OCI-LY7 (cell line): Measurements from ENCODE around the gene ASB5. TPM values are rescaled to one million over a fixed set of nuclear protein-coding genes. Genes with fewer than 3 reads are reported as not detected.

Source experiments
- BruUV-seq: library from RNA; stranded (reverse); fragments of 400-500 nt; replicated peaks from 2 replicates; lab custom pipeline; 2021; lab: Mats Ljungman, UMichigan
- CTCF ChIA-PET: fragments of 300-600 bp; sonication (Branson Sonifier 250); formaldehyde crosslinking; loops from one replicate; lab custom pipeline; 2022; ENCODE audit warnings: antibody characterized with exemption; ENCODE audit not compliant: unreplicated experiment; lab: Charles Lee
- POLR2A ChIA-PET: fragments of 300-600 bp; sonication (Branson Sonifier 250); formaldehyde crosslinking; loops from one replicate; lab custom pipeline; 2022; ENCODE audit warnings: antibody characterized with exemption; lab: Charles Lee
- DNase-seq: peaks from one replicate; pipeline ENCODE4 v3.0.0-alpha.2; 2015; ENCODE audit warnings: low spot score
- H2AFZ ChIP-seq: fragments of 200-600 bp; sonication (generic), shearing (Covaris generic); 2 replicates; pipeline ENCODE4 v1.6.1; 2014; ENCODE audit warnings: mild to moderate bottlenecking, antibody characterized with exemption, low read length, moderate library complexity
- H3K27ac ChIP-seq: fragments of 200-600 bp; sonication (generic); 2 replicates; pipeline ENCODE4 v1.5.1; 2014; ENCODE audit warnings: mixed run types, low read depth, mild to moderate bottlenecking, moderate library complexity, low read length, inconsistent platforms; ENCODE audit not compliant: poor library complexity, severe bottlenecking
- H3K36me3 ChIP-seq: fragments of 200-600 bp; sonication (generic); 2 replicates; pipeline ENCODE4 v1.6.1; 2014; ENCODE audit warnings: mild to moderate bottlenecking, antibody characterized with exemption, low read length, moderate library complexity, mixed read lengths; ENCODE audit not compliant: insufficient read depth
- H3K4me1 ChIP-seq: fragments of 200-600 bp; sonication (generic); 2 replicates; pipeline ENCODE4 v1.5.1; 2014; ENCODE audit warnings: mild to moderate bottlenecking, low read length; ENCODE audit not compliant: insufficient read depth, poor library complexity, severe bottlenecking
- H3K4me2 ChIP-seq: fragments of 200-600 bp; sonication (generic); 2 replicates; pipeline ENCODE4 v1.6.1; 2014; ENCODE audit warnings: mild to moderate bottlenecking, low read length
- H3K4me3 ChIP-seq: fragments of 200-600 bp; sonication (generic); 2 replicates; pipeline ENCODE4 v1.5.1; 2014; ENCODE audit warnings: mild to moderate bottlenecking, low read depth, low read length; ENCODE audit not compliant: poor library complexity, severe bottlenecking
- H3K79me2 ChIP-seq: fragments of 200-600 bp; sonication (generic); 2 replicates; pipeline ENCODE4 v1.6.1; 2016; ENCODE audit warnings: low read depth, mild to moderate bottlenecking, low read length, moderate library complexity, mixed read lengths; ENCODE audit not compliant: insufficient read depth
- H3K9me2 ChIP-seq: fragments of 200-600 bp; sonication (generic); 2 replicates; pipeline ENCODE4 v1.6.1; 2016; ENCODE audit warnings: mild to moderate bottlenecking, low read length, mixed read lengths; ENCODE audit not compliant: insufficient read depth
- H3K9me3 ChIP-seq: fragments of 200-600 bp; sonication (generic); 2 replicates; pipeline ENCODE4 v1.6.1; 2014; ENCODE audit warnings: mild to moderate bottlenecking, mixed run types, low read length, mixed read lengths
- H4K20me1 ChIP-seq: fragments of 200-600 bp; sonication (generic); 2 replicates; pipeline ENCODE4 v1.6.1; 2014; ENCODE audit warnings: mild to moderate bottlenecking, antibody characterized with exemption, low read length, moderate library complexity, mixed read lengths; ENCODE audit not compliant: insufficient read depth
- CTCF ChIP-seq: fragments of 200-600 bp; sonication (generic); conservative IDR thresholded peaks from 2 replicates; pipeline ENCODE4 v1.5.1; 2014; ENCODE audit warnings: mild to moderate bottlenecking, antibody characterized with exemption, low read length, moderate library complexity, mixed read lengths
- EZH2phosphoT487 ChIP-seq: fragments of 200-600 bp; sonication (generic); IDR thresholded peaks from 2 replicates; pipeline ENCODE4 v1.6.1; 2018; ENCODE audit warnings: low read depth, borderline replicate concordance, mild to moderate bottlenecking, mixed run types, antibody characterized with exemption, low read length, moderate library complexity, mixed read lengths
- intact Hi-C: fragments of 100-400 bp; cut with micrococcal nuclease; formaldehyde crosslinking; loops from one replicate; pipeline ENCODE4 v1.10.0; 2022; ENCODE audit not compliant: unreplicated experiment
- total RNA-seq, 2 experiments: library from RNA; depleted of rRNA in 1 of 2; stranded (reverse); fragments of >200 nt in 1 of 2; shearing (Covaris generic) in 1 of 2; gene quantifications; 2 replicates each; pipeline ENCODE4 v1.2.3, GENCODE V29; 2014 to 2022

Gene ASB5
- total RNA-seq, 2 experiments from 2014 or later: not detected

GRCh38 chr4:176272799-176273198, 3.8 kb upstream of the ASB5 start:
- Histone ChIP-seq H3K79me2 (no peaks in the 10 kb centered on the region), H3K9me3 (no peaks in the 10 kb centered on the region), H3K27ac (no peak overlapping the region), H3K9me2 (no peaks in the 10 kb centered on the region), H4K20me1 (no peaks in the 10 kb centered on the region), H3K4me1 (no peaks in the 10 kb centered on the region), H3K36me3 (no peaks in the 10 kb centered on the region), H3K4me2 (no peak overlapping the region), H3K4me3 (no peak overlapping the region), H2AFZ (no peak overlapping the region)
- ChIA-PET CTCF (no interaction called here), POLR2A (interaction anchor here (0.7 to 4.5 kb wide), 10 partner anchors 10 to 1283 kb away, joined by 3 to 15 read pairs (median 3); no protein-coding TSS in a partner anchor)
- no TSS peak for BruUV-seq
- intact Hi-C loops: no loop called here
- TF ChIP-seq EZH2phosphoT487: no peak
- TF ChIP-seq CTCF: no peak
- DNase-seq: no peak

GRCh38 chr4:176271749-176272148, 2.7 kb upstream of the ASB5 start:
- Histone ChIP-seq H3K79me2 (no peaks in the 10 kb centered on the region), H3K4me2 (no peak overlapping the region), H4K20me1 (no peaks in the 10 kb centered on the region), H3K4me3 (no peak overlapping the region), H2AFZ (no peak overlapping the region), H3K9me2 (no peaks in the 10 kb centered on the region), H3K4me1 (no peaks in the 10 kb centered on the region), H3K27ac (no peak overlapping the region), H3K9me3 (no peaks in the 10 kb centered on the region), H3K36me3 (no peaks in the 10 kb centered on the region)
- ChIA-PET POLR2A (interaction anchor here (0.5 to 4.5 kb wide), 3 partner anchors 10 to 434 kb away, joined by 3 to 15 read pairs (median 3); no protein-coding TSS in a partner anchor), CTCF (no interaction called here)
- no peak for DNase-seq
- no TSS peak for BruUV-seq
- TF ChIP-seq EZH2phosphoT487: no peak
- TF ChIP-seq CTCF: no peak
- intact Hi-C loops: no loop called here

GRCh38 chr4:176270669-176271068, 1.6 kb upstream of the ASB5 start:
- Histone ChIP-seq H3K9me3 (no peaks in the 10 kb centered on the region), H4K20me1 (no peaks in the 10 kb centered on the region), H3K4me2 (no peak overlapping the region), H3K4me3 (no peak overlapping the region), H3K79me2 (no peaks in the 10 kb centered on the region), H3K36me3 (no peaks in the 10 kb centered on the region), H2AFZ (no peak overlapping the region), H3K9me2 (no peaks in the 10 kb centered on the region), H3K4me1 (no peaks in the 10 kb centered on the region), H3K27ac (no peak overlapping the region)
- TF ChIP-seq CTCF: no peak
- TF ChIP-seq EZH2phosphoT487: no peak
- ChIA-PET POLR2A (interaction anchor here (1.0 to 4.5 kb wide), 2 partner anchors 9 to 11 kb away, joined by 4 to 15 read pairs; no protein-coding TSS in a partner anchor), CTCF (no interaction called here)
- DNase-seq: no peak
- intact Hi-C loops: no loop called here
- BruUV-seq: no TSS peak
